HT-29 (cell line): Measurements from ENCODE around the gene IL16. TPM values are rescaled to one million over a fixed set of nuclear protein-coding genes. Genes with fewer than 3 reads are reported as not detected.

Experiments
- DNase-seq: peaks from one replicate; pipeline ENCODE4 v3.0.0-alpha.2; 2015; ENCODE audit warnings: low spot score
- total RNA-seq: library from RNA; depleted of rRNA; stranded (reverse); fragments of >200 nt; shearing (Covaris generic); gene quantifications from 2 replicates; pipeline ENCODE4 v1.2.3, GENCODE V29; 2014

IL16 gene
- total RNA-seq, 1 experiment from 2014 or later = not detected

DNA sequence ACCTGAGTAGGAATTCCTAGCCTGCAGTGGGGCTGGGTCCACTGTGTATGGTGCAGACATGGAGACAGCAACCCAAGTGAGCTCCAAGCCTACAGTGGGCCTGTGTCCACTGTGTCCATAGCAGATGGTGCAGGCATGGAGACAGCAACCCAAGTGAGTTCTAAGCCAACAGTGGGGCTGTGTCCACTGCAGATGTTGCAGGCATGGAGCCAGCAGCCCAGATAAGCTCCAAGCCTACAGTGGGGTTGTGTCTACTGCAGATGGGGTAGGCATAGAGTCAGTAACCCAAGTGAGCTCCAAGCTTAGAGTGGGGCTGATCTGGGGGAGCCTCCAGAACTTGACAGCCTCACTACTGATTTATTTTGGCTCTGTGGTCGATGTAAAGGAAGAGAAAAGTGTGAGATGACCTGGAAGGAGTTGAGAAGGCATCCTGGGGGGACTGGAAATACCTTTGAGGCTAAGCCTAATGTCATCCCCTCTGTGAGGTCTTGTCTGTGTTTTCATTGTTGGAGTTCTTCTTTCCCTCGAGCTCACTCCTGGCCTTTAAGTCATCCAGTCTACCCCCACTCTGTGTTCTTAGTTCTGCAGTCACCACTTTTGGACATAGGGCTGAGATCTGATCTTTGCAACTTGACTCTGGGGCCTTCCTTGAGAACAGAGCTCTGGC, 22.4 kb upstream of the IL16 start:
- no peak for DNase-seq

DNA sequence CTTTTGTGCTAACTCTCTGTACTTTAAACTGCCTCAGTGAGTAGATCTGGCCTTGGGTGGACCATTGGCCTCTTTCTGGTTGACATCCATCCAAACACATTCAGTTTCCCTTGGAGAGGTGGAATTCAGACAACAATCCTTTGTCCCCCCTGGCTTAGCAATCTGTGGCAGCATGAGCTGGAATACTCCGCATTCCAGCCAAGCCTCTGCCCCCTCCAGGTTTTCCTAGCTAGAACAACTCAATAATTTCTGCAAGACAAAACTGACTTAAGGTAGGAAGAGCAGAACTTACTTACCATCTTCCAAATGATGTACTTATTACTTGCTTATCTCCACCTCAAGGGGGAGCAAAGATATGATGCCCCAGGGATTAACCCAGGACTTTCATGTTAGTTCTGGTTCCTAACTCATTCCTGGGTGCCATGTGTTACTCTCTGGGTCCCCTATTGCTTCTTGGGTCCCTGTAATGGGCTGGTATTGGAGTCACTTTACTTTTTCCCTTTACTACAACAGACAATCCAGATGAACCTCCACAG, 21.8 kb upstream of the IL16 start:
- DNase-seq = no peak

GRCh38 chr15:81175496-81175895, 21.2 kb upstream of the IL16 start:
- no peak for DNase-seq

DNA sequence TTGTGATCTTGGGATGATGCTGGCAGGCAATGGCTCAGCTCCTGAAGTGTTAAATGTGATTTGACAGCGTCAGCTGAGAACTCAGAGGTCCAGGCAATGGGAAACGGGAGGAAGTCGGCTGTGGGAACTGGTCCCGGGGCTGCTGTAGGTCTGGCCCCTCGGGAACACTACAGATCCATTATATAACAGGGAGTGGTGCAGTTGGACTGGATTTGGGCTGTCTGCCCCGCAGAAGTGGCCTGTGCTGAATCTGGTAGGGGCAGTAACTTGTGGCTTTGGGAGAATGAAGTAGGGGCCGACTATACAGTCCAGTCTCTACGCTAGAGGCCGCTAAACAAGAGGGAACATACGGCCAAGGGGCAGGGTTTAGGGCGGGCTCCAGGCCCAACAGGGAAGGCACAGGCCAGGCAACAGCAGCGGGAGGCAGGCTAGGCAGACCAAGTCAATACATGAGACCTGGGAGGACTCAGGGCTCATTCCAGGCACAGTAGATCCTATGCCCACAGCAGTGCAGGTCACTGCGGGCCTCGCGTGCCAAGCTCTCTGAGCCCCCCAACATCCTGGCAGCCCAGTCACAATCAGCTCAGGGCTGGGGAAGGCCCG, 20.3 kb upstream of the IL16 start:
- no peak for DNase-seq

GRCh38 chr15:81178365-81178764, 18.3 kb upstream of the IL16 start:
- DNase-seq = no peak

DNA sequence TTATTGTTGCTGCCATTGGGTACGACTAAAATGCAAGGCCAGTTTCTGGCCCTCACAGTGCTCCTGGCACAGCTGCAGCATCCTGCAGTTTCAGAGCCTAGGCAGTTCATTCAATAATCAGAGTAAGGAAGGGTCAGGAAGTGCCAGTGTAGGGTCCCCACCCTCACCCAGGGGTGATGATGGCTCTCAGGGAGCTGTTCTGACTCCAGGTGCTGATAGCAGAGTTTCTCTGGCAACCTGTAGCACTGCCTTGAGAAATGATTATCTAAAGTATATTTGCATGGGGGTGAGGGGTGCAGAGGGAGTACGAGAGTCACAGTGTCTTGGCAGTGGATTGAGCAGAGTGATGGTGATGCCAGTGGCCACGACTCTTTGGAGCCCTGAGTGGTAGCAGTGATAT, 15.5 kb upstream of the IL16 start:
- DNase-seq = no peak

- DNase-seq = no peak
Observed at GRCh38 chr15:81182031-81182755, 14.5 kb upstream of the IL16 start.

DNA sequence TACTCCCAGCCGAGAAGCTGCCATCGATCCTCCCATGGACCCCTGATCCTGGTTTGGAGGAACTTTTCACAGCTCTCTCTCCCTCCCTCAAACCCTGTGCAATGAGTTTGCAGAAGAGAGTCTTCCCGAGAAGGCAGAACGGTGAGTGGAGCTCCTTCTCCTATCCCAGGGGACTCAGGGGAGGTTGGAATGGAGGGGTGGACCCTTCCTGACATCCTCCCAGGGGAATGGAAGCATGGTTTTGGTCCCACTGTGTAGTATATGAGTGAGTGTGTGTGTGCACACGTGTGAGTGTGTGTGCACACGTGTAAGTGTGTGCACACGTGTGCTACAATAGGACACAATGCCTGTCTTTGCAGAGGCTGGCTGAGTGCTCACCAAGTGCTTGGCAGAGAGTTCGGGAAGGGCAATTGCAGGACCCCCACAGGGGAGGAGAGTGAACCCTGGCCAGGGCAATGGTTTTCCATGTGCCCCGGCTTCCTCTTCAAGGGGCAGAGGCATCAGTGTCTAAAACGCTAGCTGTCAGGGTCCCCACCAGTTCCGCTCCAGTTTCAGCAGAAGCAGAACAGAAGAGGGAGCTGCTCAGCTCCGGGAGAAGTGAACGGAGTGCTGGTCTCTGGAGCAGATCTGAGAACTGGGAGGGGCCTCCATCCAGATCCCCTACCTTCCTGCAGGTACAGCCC, 13.8 kb upstream of the IL16 start:
- DNase-seq = no peak

DNA sequence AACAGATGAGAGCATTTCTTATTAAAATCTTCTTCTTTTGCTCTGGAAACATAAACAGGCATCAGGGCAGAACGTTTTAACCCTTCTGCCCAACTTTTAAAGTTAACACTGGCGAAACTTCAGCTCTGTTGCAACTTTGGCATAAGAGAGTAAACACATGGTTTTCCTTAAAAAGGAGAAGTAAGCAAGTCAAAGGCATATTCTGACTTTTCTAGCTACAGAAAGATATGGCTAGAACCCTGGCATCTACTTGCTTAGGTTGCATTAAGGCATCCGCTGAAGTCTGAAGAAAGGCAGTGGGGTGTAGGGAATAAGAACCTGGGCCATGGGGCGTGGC, 13.3 kb upstream of the IL16 start:
- no peak for DNase-seq

DNA sequence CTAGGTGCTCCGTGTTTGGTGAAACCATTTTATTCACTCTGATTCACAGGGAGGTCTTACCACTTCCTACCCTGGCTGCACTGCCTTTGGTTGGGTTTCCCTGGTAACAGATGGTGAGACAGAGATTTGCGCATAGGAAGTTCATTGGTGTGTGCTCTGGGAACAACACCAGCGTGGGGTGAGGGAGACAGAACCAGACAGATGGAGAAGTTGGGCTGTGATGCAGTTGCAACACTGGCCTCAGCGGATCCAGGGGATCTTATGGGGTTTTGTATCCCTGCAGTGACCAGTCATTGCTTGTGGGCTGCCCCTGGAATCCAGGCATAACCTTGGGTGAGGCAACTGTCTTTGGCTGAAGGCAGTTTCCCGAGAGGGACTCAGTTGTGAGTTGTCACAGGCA, 12.5 kb upstream of the IL16 start:
- DNase-seq = no peak

- DNase-seq = no peak
Observed at GRCh38 chr15:81185631-81186295, 10.9 kb upstream of the IL16 start.

- DNase-seq = no peak
Observed at GRCh38 chr15:81188354-81188753, 8.3 kb upstream of the IL16 start.

GRCh38 chr15:81189583-81190283, 6.9 kb upstream of the IL16 start:
- no peak for DNase-seq

- DNase-seq = no peak
Observed at GRCh38 chr15:81190922-81191507, 5.7 kb upstream of the IL16 start.

GRCh38 chr15:81191701-81192100, 5.0 kb upstream of the IL16 start:
- no peak for DNase-seq

DNA sequence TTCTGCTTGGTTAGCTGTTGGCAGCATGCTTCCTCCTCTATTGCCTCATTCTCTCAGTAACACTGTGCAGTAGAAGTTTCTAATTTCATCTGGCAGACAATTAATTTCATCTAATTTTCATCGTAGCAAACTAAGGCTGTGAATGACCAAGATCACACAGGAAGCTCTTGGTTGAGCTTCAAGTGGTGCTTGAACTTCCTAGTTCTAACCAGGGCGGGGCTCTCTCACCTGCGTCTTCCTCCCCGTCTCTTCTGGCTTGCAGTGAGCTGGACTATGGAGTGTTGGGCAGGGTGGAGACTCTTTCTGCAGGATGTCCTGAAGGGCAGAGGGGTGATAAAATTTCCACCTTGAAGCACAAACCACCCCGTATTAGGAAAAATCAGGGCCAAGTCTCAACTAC, 2.0 kb upstream of the IL16 start:
- DNase-seq = peak; percentile 10

DNA sequence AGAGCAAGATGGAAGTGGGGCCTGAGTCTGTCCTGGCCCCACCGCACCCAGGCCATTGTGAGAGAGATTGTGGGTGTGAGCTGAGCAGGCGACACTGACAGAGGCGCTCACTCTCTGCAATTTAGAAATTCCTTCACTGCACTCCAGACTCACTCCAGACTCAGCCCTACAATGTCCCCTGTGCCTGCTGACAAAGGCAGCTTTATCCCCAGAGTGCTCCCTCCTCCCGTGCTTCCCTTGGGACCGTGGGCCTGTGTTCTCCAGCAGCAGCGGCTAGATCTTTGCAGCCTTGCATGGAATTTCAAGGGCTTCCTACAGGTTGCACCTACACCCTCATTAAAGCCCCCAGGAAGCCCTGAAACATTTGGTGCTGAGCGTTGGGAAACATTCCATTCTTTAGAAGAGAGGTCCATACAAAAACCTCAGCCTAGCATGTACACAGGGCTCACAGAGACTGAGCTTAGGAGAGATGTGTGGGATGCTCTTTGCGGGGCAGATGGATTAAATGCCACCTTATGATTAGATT, 1.3 kb upstream of the IL16 start:
- DNase-seq = no peak

- DNase-seq = no peak
Observed at GRCh38 chr15:81197255-81197630, 564 bp downstream of the IL16 start.

GRCh38 chr15:81197688-81198281, 1.1 kb downstream of the IL16 start:
- no peak for DNase-seq
